ENCODE data around the gene TRIM10.

DNA sequence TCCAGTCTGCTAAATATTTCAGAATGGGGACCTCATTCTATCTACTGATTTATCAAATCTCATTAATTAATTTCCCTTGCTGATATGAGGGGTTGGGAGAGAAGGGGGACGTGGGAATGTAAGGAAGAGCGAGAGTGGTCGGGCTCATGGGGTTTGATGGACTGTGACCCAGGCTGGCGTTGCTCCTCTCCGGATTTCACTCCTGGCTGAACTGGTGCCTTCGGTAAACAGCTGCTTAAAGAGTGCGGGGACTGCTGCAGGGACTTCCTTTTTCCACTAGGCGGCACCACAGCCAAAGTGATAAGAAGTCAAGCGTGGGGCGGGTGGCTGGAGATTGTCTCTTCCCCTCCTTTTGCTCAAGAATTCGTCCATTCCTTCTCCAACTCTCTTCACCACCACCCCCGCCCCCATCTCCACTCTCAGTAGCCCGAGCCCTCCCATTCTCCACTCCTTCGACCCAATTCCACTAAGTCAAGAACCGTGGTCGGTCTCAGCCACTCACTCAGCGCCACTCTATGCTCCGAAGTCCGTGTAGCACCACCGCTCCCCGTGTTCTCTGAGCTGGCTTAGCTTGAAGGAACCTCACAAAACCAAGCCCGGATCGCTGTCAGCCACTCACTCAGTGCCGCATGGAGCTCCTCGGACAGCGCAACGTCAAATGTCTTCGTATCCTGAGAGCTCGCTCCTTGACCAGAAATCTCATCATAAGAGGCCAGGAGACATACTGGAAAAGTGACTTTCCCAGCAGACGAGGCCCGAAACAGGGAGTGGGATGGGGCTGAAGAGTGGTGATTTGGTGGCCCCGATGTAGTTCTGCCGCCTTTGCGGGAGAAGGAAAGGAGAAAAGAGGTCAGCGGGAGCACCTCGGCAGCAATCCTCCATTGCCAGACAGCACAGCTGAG lies 57.8 kb downstream of the TRIM10 start:
- TF ChIP-seq POLR2AphosphoS5 (IDR thresholded peaks at IDR 0.05; ENCODE audit: low read depth) (no peak), GABPA (IDR thresholded peaks at IDR 0.05; ENCODE audit: low read depth) (no peak)
- TF ChIP-seq, protein P1, sequence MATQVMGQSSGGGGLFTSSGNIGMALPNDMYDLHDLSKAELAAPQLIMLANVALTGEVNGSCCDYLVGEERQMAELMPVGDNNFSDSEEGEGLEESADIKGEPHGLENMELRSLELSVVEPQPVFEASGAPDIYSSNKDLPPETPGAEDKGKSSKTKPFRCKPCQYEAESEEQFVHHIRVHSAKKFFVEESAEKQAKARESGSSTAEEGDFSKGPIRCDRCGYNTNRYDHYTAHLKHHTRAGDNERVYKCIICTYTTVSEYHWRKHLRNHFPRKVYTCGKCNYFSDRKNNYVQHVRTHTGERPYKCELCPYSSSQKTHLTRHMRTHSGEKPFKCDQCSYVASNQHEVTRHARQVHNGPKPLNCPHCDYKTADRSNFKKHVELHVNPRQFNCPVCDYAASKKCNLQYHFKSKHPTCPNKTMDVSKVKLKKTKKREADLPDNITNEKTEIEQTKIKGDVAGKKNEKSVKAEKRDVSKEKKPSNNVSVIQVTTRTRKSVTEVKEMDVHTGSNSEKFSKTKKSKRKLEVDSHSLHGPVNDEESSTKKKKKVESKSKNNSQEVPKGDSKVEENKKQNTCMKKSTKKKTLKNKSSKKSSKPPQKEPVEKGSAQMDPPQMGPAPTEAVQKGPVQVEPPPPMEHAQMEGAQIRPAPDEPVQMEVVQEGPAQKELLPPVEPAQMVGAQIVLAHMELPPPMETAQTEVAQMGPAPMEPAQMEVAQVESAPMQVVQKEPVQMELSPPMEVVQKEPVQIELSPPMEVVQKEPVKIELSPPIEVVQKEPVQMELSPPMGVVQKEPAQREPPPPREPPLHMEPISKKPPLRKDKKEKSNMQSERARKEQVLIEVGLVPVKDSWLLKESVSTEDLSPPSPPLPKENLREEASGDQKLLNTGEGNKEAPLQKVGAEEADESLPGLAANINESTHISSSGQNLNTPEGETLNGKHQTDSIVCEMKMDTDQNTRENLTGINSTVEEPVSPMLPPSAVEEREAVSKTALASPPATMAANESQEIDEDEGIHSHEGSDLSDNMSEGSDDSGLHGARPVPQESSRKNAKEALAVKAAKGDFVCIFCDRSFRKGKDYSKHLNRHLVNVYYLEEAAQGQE (IDR thresholded peaks at IDR 0.05; ENCODE audit: insufficient replicate concordance, low read depth) = no peak
- TF ChIP-seq, protein P2, sequence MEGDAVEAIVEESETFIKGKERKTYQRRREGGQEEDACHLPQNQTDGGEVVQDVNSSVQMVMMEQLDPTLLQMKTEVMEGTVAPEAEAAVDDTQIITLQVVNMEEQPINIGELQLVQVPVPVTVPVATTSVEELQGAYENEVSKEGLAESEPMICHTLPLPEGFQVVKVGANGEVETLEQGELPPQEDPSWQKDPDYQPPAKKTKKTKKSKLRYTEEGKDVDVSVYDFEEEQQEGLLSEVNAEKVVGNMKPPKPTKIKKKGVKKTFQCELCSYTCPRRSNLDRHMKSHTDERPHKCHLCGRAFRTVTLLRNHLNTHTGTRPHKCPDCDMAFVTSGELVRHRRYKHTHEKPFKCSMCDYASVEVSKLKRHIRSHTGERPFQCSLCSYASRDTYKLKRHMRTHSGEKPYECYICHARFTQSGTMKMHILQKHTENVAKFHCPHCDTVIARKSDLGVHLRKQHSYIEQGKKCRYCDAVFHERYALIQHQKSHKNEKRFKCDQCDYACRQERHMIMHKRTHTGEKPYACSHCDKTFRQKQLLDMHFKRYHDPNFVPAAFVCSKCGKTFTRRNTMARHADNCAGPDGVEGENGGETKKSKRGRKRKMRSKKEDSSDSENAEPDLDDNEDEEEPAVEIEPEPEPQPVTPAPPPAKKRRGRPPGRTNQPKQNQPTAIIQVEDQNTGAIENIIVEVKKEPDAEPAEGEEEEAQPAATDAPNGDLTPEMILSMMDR (IDR thresholded peaks at IDR 0.05; ENCODE audit: insufficient read depth, low read length) = peak; percentile 97

Data from HL-60 (cell line).